ENCODE data around the gene NSD1. TPM values are rescaled to one million over a fixed set of nuclear protein-coding genes. Genes with fewer than 3 reads are reported as not detected.

NSD1 gene
- total and polyA plus RNA-seq, 2 of the 4 experiments (the other 2 are of a cell fraction), result 7.7 to 31.0 TPM

- no peak overlapping the region for H3K14ac ChIP-seq (replicated peaks; ENCODE audit: low read depth, low read length)
- intact Hi-C loops (cut with micrococcal nuclease) (no loop called here), dilution Hi-C loops (cut with HindIII; ENCODE audit: low sequenced_read_pairs, unreplicated experiment) (no loop called here), in situ Hi-C loops (cut with MboI; ENCODE audit: low sequenced_read_pairs) (no loop called here)
- CTCF ChIA-PET, result no interaction called here
- H4K5ac ChIP-seq (ENCODE audit: low read depth, low read length), result no peak overlapping the region
- H3K9me1 ChIP-seq (ENCODE audit: insufficient read depth, low read length), result peaks cover 9% of the 10 kb centered on the region
- BruUV-seq (replicated peaks), result no TSS peak
- no peak overlapping the region for H2BK5ac ChIP-seq (ENCODE audit: low read depth, low read length, poor library complexity, severe bottlenecking)
- no peak for TF ChIP-seq USF2 (IDR thresholded peaks at IDR 0.05; ENCODE audit: low read depth, low read length)
- TF ChIP-seq MXI1 (IDR thresholded peaks at IDR 0.05; ENCODE audit: borderline replicate concordance, low read depth, low read length), result no peak
- TF ChIP-seq SMC3 (IDR thresholded peaks at IDR 0.05; ENCODE audit: low read depth, low read length), result no peak
- TF ChIP-seq CEBPB (IDR thresholded peaks at IDR 0.05; ENCODE audit: low read depth, low read length), result no peak
- TF ChIP-seq CTCF (conservative IDR thresholded peaks at IDR 0.05; ENCODE audit: low read depth, low read length), result no peak
- no peaks in the 10 kb centered on the region for H3K79me1 ChIP-seq (ENCODE audit: low read depth in 1 of 2, low read length in 2 of 2)
- H3K4me2 ChIP-seq (ENCODE audit: low read depth, low read length), result no peak overlapping the region
- H3K4me1 ChIP-seq (ENCODE audit: control insufficient read depth, insufficient read depth, low read length), result no peaks in the 10 kb centered on the region; the same call in 1 of the 2 replicates
- no peaks in the 10 kb centered on the region for H3K9me3 ChIP-seq (ENCODE audit: control insufficient read depth, insufficient read depth, low read length)
- no peak overlapping the region for H2BK120ac ChIP-seq (ENCODE audit: low read depth, low read length)
- POLR2A ChIA-PET (ENCODE audit: unreplicated experiment), result interaction anchor here (0.6 to 0.7 kb wide), 2 partner anchors 16 to 763 kb away, joined by 3 to 6 read pairs; no protein-coding TSS in a partner anchor
- H2AK5ac ChIP-seq (ENCODE audit: low read depth, low read length), result no peak overlapping the region
- H2AK9ac ChIP-seq (replicated peaks; ENCODE audit: low read depth, low read length, poor library complexity), result no peak overlapping the region
- no peak overlapping the region for H3K4ac ChIP-seq (ENCODE audit: low read depth, low read length)
- no peak overlapping the region for H3K56ac ChIP-seq (ENCODE audit: extremely low read depth, insufficient read depth, low read length)
- H4K8ac ChIP-seq (ENCODE audit: low read depth in 2 of 2, low read length in 2 of 2), result no peak overlapping the region
- H3K4me3 ChIP-seq (ENCODE audit: insufficient read depth, low read depth, low read length), result no peak overlapping the region
- H3K9ac ChIP-seq (ENCODE audit: low read depth, low read length), result no peak overlapping the region
- H3K36me3 ChIP-seq (ENCODE audit: control insufficient read depth, insufficient read depth, low read length), result no peaks in the 10 kb centered on the region
- no peak overlapping the region for H2BK20ac ChIP-seq (ENCODE audit: low read depth, low read length)
- H3K27ac ChIP-seq (ENCODE audit: insufficient read depth, low read length), result no peak overlapping the region
- no peak overlapping the region for H3K23ac ChIP-seq (ENCODE audit: low read depth, low read length)
- DNase-seq (no peak), ATAC-seq (ENCODE audit: low read depth) (no peak)
- no peak overlapping the region for H3K18ac ChIP-seq (ENCODE audit: low read depth, low read length)
- H4K91ac ChIP-seq (ENCODE audit: insufficient read depth, low read depth, low read length), result no peak overlapping the region
- H2BK15ac ChIP-seq (ENCODE audit: low read depth, low read length), result no peak overlapping the region
- no CpG with 5 or more reads among the region's 4 CpGs for WGBS, 2 experiments (ENCODE audit: extremely low coverage in 2 of 2, insufficient read length in 1 of 2)
- H4K20me1 ChIP-seq (ENCODE audit: insufficient read depth, low read length), result no peaks in the 10 kb centered on the region
- H3K27me3 ChIP-seq (ENCODE audit: control insufficient read depth, insufficient read depth, low read length), result no peaks in the 10 kb centered on the region
- no peak overlapping the region for H2AFZ ChIP-seq (replicated peaks; ENCODE audit: low read length, poor library complexity)
Measured at GRCh38 chr5:177124486-177124991, 9.0 kb upstream of the NSD1 start.

All from IMR-90 (cell line).